OCI-LY1 (cell line): ENCODE measurements around the gene SLC22A23.

ENCODE experiments used
- H2AFZ ChIP-seq: fragments of 200-600 bp; sonication (generic), shearing (Covaris generic); 2 replicates; pipeline ENCODE4 v1.6.0; 2014; ENCODE audit warnings: antibody characterized with exemption, mild to moderate bottlenecking, low read length
- H3F3A ChIP-seq: fragments of 200-600 bp; sonication (generic), shearing (Covaris generic); 2 replicates; pipeline ENCODE4 v1.6.0; 2014; ENCODE audit warnings: mild to moderate bottlenecking, antibody characterized with exemption, low read length, moderate library complexity; ENCODE audit not compliant: insufficient read depth
- H3K27ac ChIP-seq: fragments of 200-600 bp; sonication (generic); 2 replicates; pipeline ENCODE4 v1.5.1; 2014; ENCODE audit warnings: low read length, mixed run types, mild to moderate bottlenecking, low read depth; ENCODE audit not compliant: poor library complexity, severe bottlenecking
- H3K27me3 ChIP-seq: fragments of 200-600 bp; sonication (generic); 2 replicates; pipeline ENCODE4 v1.6.0; 2014; ENCODE audit warnings: antibody characterized with exemption, mild to moderate bottlenecking, low read length, moderate library complexity; ENCODE audit not compliant: insufficient read depth
- H3K36me3 ChIP-seq: fragments of 200-600 bp; sonication (generic); 2 replicates; pipeline ENCODE4 v1.6.1; 2014; ENCODE audit warnings: mild to moderate bottlenecking, antibody characterized with exemption, low read length, moderate library complexity, mixed read lengths; ENCODE audit not compliant: insufficient read depth
- H3K4me1 ChIP-seq: fragments of 200-600 bp; sonication (generic); 2 replicates; pipeline ENCODE4 v1.5.1; 2014; ENCODE audit warnings: mild to moderate bottlenecking, low read length, moderate library complexity; ENCODE audit not compliant: insufficient read depth, severe bottlenecking
- H3K4me2 ChIP-seq: fragments of 200-600 bp; sonication (generic), shearing (Covaris generic); 2 replicates; pipeline ENCODE4 v1.6.1; 2014; ENCODE audit warnings: low read length
- H3K4me3 ChIP-seq: fragments of 200-600 bp; sonication (generic); 2 replicates; pipeline ENCODE4 v1.5.1; 2014; ENCODE audit warnings: low read length, low read depth, mild to moderate bottlenecking, mixed read lengths; ENCODE audit not compliant: poor library complexity, severe bottlenecking
- H3K79me2 ChIP-seq: fragments of 200-600 bp; shearing (Covaris generic); 2 replicates; pipeline ENCODE4 v1.6.1; 2016; ENCODE audit warnings: mixed run types, low read length, mixed read lengths; ENCODE audit not compliant: insufficient read depth
- H3K9ac ChIP-seq: fragments of 200-600 bp; sonication (generic), shearing (Covaris generic); 2 replicates; pipeline ENCODE4 v1.6.1; 2014; ENCODE audit warnings: mild to moderate bottlenecking, low read length, mixed read lengths
- H3K9me2 ChIP-seq: fragments of 200-600 bp; sonication (generic), shearing (Covaris generic); 2 replicates; pipeline ENCODE4 v1.6.1; 2014; ENCODE audit warnings: low read depth, mild to moderate bottlenecking, low read length, mixed read lengths
- H3K9me3 ChIP-seq: fragments of 200-600 bp; shearing (Covaris generic); 2 replicates; pipeline ENCODE4 v1.6.1; 2014; ENCODE audit warnings: low read length, mixed read lengths
- H4K20me1 ChIP-seq: fragments of 200-600 bp; sonication (generic), shearing (Covaris generic); 2 replicates; pipeline ENCODE4 v1.6.0; 2016; ENCODE audit warnings: mild to moderate bottlenecking, low read length; ENCODE audit not compliant: insufficient read depth
- CTCF ChIP-seq: fragments of 200-600 bp; sonication (generic), shearing (Covaris generic); IDR thresholded peaks from 2 replicates; pipeline ENCODE4 v1.5.1; 2017; ENCODE audit warnings: mild to moderate bottlenecking, antibody characterized with exemption, low read length, moderate library complexity, mixed read lengths
- EZH2 ChIP-seq: fragments of 200-600 bp; sonication (generic), shearing (Covaris generic); IDR thresholded peaks from 2 replicates; pipeline ENCODE4 v1.8.0; 2017; ENCODE audit warnings: borderline replicate concordance, mixed run types, mild to moderate bottlenecking, antibody characterized with exemption, low read length, moderate library complexity, mixed read lengths

Gene SLC22A23

GRCh38 chr6:3283241-3283640, 173.6 kb downstream of the SLC22A23 start:
- Histone ChIP-seq H2AFZ (no peak overlapping the region), H3K27ac (no peak overlapping the region), H3K27me3 (no peaks in the 10 kb centered on the region), H3K9ac (no peak overlapping the region), H3K79me2 (no peaks in the 10 kb centered on the region), H3K4me3 (no peak overlapping the region), H3K4me2 (no peak overlapping the region), H3K36me3 (no peaks in the 10 kb centered on the region; the same call in 1 of the 2 replicates), H4K20me1 (no peaks in the 10 kb centered on the region), H3K9me2 (no peaks in the 10 kb centered on the region), H3K9me3 (no peaks in the 10 kb centered on the region), H3F3A (no peaks in the 10 kb centered on the region), H3K4me1 (no peaks in the 10 kb centered on the region)
- TF ChIP-seq CTCF: no peak
- TF ChIP-seq EZH2: no peak

GRCh38 chr6:3282476-3283236, 174.2 kb downstream of the SLC22A23 start:
- Histone ChIP-seq H3K9me3 (no peaks in the 10 kb centered on the region), H3K27me3 (no peaks in the 10 kb centered on the region), H3K4me2 (no peak overlapping the region), H3K79me2 (no peaks in the 10 kb centered on the region), H3K9ac (no peak overlapping the region), H3K4me3 (no peak overlapping the region), H3K4me1 (no peaks in the 10 kb centered on the region), H3K36me3 (no peaks in the 10 kb centered on the region; the same call in 1 of the 2 replicates), H3K9me2 (no peaks in the 10 kb centered on the region), H3K27ac (no peak overlapping the region), H4K20me1 (no peaks in the 10 kb centered on the region), H2AFZ (no peak overlapping the region), H3F3A (no peaks in the 10 kb centered on the region)
- no peak for TF ChIP-seq EZH2
- TF ChIP-seq CTCF: no peak

GRCh38 chr6:3281631-3282475, 175.0 kb downstream of the SLC22A23 start:
- no peaks in the 10 kb centered on the region for H3K27me3 ChIP-seq
- H3K4me1 ChIP-seq: no peaks in the 10 kb centered on the region
- no peak overlapping the region for H3K9ac ChIP-seq
- no peaks in the 10 kb centered on the region for H3K9me3 ChIP-seq
- no peak overlapping the region for H2AFZ ChIP-seq
- H3K9me2 ChIP-seq: no peaks in the 10 kb centered on the region
- no peak overlapping the region for H3K4me2 ChIP-seq
- H3F3A ChIP-seq: no peaks in the 10 kb centered on the region
- no peaks in the 10 kb centered on the region; the same call in 1 of the 2 replicates for H3K36me3 ChIP-seq
- no peak overlapping the region for H3K27ac ChIP-seq
- H3K79me2 ChIP-seq: no peaks in the 10 kb centered on the region
- H4K20me1 ChIP-seq: no peaks in the 10 kb centered on the region
- TF ChIP-seq EZH2 (no peak), CTCF (no peak)
- H3K4me3 ChIP-seq: no peak overlapping the region
